Activated CD4-positive, alpha-beta T cell treated with anti-CD3 and anti-CD28 coated beads, Interleukin-2, amount 50 U/mL, for 24 hours (primary cell): ENCODE data around the gene KIAA1671.
A peak's percentile ranks its signal among the peaks of the same experiment; 100 is the strongest.
"Not testable (repeated sequence)": the region's sequence is repeated elsewhere in the genome, so short reads cannot be mapped to it uniquely, and the experiment has no call there.

Source experiments
- DNase-seq, 2 donors: peaks; one replicate each; pipeline ENCODE4 v3.0.0-alpha.2; 2020; ENCODE audit warnings: low read depth in 1 of 2, low spot score in 1 of 2

The KIAA1671 gene

DNA sequence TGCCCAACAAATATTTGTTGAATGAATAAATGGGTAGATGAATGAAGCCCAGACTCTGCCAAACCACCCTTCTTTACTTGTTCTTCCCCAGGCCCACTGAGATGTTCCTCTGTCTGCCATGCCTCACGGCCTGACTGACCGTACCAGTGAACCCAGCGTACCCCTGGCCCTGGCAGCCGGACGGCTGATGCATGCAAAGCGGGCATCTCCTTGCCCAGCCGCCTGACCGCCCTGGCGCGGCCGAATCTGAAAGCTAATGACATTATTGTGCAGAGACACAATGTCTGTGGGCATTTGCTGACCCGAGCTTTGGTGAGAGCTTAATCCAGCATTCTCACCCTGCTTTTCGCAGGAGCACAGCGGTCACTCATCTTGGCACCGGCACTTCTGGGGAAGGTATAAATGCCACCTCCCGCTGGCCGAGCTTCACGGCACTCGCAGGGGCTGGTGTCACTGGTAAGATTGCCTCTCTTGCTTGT, 266.7 kb downstream of the KIAA1671 start, which contains the start of gene CRYBB2:
CRYBB2 (plus strand) TSS at position 429 of the 479 bp plus-strand sequence. CDS start 1,791 bp downstream, outside the sequence.
- DNase-seq, result no peak

DNA sequence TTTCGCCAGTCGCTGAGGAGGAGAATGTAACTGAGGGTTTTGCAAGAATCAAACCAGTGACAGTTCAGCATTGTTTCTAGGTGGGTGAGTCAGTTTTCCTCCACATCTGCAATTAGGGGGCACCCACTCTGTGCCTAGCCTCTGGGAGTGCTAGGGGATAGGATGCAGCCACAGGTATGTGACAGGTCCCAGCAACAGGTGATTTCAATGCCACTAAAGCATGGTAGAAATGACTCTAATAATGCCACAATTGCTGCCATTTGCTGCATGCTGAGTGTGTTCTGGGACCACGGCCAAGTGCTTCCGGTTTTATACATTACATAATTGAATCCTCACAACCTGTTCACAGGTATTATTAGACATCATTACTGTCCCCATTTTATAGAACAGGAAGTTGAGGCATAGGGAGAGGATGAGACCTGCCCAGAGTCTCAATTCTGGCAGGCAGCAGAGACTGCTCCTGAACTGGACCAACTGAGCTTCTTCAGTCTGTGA, 267.5 kb downstream of the KIAA1671 start:
- no peak for DNase-seq

DNA sequence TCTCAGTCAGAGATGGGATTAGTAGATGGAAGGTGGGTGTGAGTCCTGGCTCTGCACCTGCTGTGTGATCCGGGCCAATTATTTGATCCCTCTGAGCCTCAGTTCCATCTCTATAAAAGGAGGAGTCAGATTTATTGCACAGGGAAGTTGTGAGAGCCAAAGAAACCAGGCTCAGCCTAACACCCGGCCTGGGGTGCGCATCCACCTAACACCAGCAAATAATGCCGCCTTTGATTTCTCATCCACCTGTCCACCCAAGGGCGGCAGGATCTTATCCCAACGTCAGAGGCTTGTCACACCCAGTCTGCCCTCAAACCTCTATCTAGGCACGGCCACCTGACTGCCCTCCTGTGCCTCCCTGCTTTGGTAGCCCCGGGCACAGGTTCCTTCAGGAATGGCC, 269.3 kb downstream of the KIAA1671 start:
- no peak for DNase-seq

DNA sequence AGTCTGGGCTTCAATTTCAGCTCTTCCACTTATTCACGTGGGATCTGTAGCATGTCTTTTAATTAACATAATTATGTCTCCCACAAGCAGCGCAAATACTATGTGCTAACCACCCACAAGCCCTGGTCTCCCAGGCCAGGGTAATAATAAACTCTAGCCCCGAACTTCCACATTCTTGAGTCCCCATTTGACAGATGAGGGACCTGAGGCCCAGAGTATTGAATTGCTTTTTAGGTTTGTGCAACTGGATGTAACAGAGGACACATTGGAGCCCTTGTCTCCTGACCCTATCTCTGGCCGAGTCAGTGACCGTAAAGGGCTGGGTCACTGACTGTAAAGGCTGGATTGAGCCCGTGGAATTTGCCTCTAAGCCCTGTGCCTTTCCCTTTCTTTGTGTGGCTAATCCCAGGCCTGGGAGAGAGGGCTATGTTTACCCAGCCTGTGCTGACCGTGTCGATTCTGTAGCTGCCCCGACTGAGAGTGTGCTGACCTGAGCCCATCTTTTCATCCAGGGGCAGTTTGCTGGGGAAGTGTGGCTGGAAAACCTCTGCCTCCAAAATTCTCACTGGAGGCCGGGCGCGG, 270.8 kb downstream of the KIAA1671 start:
- DNase-seq, result no peak

DNA sequence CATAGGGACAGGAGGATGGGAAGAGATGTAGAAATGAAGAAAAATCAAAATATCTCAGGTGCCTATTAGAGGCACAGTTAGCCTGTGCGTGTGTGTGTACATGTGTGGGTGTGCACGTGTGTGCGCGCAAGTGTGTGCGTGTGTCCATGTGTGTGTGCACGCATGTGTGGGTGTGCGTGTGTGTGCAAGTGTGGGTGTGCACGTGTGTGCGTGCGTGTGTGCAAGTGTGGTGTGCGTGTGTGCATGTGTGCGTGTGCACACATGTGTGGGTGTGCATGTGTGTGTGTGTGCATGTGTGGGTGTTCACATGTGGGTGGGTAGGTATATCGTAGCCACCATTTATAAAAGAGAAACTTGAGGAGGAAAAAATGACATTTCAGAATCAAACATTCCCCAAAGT, 276.3 kb downstream of the KIAA1671 start:
- no peak for DNase-seq

DNA sequence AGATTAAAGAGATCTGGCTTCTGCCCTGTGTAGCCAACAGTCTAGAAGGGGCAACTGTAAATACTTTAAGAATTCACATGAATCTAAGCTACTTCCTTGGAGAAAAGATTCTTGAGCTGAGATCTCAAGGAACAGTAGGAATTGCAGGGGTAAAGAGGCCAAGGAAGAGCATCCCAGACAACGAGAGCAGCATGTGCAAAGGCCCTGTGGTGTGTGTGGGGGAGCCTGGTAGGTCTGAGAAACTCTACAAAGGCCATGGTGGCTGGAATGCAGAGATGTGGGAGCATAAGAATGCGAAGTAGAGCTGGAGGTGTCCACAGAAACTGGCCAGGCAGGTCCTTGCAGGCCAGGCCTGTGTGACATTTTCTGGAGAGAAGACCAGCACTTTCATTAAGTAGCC, 278.2 kb downstream of the KIAA1671 start:
- DNase-seq, result not testable (repeated sequence)

DNA sequence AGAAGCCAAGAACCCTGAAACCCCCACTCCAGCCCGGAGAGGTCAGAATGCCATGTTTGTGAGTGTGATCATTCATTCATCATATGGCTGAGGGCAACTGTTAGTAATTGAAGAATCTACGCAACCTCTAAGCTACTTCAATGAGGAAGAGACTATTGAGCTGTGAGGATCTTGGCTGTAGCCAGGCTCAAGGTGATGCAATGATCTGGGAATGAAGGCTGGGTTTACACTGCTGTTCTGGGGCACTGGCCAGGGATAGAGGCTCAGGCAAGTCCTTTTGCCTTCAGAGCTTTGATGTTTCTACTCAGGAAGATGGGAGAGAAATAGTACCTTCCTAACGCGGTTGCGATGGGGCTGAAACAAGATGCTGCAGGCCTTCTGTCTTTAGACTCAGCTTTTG, 279.8 kb downstream of the KIAA1671 start:
- no peak for DNase-seq

DNA sequence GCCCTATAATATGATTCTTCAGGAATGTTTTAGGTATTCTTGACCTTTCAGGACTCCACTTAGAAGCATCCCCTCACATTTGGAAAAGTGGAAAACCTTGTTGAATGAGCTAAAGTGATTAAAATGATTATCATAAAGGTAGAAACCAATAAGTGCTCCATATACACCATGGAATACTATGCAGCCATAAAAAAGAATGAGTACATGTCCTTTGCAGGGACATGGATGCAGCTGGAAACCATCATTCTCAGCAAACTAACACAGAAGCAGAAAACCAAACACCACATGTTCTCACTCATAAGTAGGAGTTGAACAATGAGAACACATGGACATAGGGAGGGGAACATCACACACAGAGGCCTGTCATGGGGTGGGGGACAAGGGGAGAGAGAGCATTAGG, 281.2 kb downstream of the KIAA1671 start:
- DNase-seq, result not testable (repeated sequence)

DNA sequence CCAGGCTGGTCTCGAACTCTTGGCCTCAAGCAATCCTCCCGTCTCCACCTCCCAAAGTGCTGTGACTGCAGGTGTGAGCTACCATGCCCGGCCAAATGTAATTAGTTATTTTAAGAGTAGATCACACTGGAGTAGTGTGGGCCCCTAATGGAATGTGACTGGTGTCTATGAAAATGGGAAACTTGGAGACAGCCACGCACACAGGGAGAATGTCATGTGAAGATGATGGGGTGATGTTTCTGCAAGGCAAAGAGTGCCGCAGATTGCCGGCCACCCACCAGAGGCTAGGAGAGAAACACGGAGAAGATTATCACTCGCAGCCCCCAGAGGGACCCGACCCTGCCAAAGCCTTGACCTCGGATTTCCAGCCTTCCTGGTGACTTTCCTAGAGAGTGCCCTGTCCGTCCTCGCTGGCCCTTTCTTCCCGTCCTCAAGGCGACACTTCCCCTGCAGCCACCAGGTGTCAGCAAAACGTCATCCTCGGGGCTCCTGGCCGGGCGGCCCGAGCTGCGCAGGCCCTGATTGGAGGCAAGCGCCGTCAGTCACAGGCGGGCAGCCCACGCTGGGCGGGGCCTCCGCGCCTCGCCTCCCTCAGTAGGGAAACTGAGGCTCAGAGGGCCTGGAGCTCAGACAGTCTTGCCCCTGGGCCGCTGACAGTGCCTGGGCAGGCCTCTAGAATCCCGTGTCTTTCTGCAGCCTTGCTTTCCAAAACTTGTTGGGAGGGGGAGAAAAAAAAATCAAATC, 283.2 kb downstream of the KIAA1671 start:
- peak; percentile 43 to 54 for DNase-seq

DNA sequence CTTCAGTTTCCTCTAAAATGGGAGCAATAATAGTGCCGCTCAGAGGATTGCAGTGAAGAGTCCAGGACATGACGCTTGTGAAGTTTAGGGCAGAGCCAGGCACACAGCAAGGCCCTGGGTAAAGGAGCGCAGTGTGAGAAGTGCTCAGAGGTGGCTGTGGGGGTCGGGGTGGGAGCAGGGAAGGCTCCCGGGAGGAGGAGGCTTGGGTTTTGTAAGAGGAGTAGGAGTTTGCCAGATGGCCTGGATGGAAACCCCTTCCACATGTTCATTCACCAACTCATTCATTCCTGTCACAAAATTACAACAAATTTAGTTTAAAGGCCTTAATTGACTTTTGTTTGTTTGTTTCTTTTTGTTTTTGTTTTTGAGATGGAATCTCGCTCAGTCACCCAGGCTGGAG, 283.9 kb downstream of the KIAA1671 start:
- DNase-seq, result no peak

DNA sequence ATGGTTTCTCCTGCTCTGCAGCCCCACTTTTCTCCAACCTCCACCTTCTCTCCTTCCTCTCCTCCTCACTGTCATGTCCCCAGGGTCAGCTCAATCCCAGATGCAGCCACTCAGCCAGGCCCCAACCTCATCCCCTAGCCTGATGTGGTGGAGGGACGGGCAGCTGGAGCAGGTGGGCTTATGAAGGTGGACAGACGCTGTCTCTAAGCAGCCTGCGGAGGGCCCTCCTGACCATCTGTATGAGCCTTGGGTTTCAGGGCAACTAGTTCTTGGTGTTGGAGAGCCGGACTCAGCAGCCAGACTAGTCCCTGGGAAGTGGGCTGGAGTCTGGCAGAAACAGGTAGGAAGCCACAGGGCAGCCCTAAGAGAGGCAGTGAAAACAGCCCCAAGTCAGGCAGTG, 285.0 kb downstream of the KIAA1671 start:
- no peak for DNase-seq

DNA sequence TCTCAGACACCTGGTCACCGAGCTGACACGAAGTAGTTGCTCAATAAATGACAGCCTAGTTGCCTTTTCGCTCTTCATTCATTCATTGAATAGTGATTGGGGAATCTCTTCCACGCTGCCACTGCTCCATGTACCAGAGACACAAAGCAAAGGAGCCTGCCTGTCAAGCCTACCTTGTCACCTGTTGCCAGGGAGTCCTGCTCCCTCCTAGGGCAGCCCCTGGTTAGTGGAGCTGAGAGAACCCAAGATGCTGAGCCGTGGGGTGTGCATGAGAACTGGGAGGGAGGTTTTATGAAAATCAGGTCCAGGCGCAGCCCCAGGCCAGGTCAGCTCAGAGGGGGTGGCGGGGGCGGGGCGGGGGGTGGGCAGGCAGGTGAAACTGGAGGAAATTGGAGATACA, 285.5 kb downstream of the KIAA1671 start:
- not testable (repeated sequence) for DNase-seq
